ENCODE results near the gene MCTP1. TPM values are rescaled to one million over a fixed set of nuclear protein-coding genes. Genes with fewer than 3 reads are reported as not detected.

MCTP1 gene
- total RNA-seq, 1 experiment from 2014 or later: 2.5 TPM

DNA sequence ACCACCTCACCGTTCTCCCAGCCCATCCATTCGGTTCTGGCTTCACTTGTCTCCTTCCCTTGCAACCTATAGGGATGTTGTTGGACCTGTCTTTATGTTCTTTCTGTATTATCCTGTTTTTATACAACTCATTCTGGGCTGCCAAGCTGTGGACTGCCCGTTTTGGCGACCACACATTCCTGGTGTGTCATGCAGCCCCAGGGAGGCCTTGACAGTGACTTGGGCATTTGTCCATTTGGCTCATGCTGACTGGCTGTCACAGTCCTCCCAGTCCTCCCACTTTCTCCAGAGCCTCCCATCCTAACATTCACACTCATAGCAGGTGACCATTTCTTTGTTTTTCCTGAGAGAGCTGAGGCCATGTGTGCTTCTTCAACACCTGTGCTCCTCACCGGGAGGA, 530.1 kb downstream of the MCTP1 start:
- H2BK120ac ChIP-seq (ENCODE audit: low read depth, low read length, poor library complexity, severe bottlenecking): no peak overlapping the region
- no peak overlapping the region for H3K9ac ChIP-seq (ENCODE audit: extremely low read depth, insufficient read length, low read length)
- H4K8ac ChIP-seq (replicated peaks; ENCODE audit: insufficient read length, low read depth, low read length): no peak overlapping the region
- H3K4ac ChIP-seq (ENCODE audit: low read depth, low read length): no peak overlapping the region
- H3K18ac ChIP-seq (ENCODE audit: insufficient read length, low read depth, low read length): no peak overlapping the region
- no peaks in the 10 kb centered on the region for H3K9me3 ChIP-seq (ENCODE audit: control insufficient read depth, low read depth, low read length)
- no peaks in the 10 kb centered on the region for H3K23me2 ChIP-seq (ENCODE audit: insufficient read length, low read depth, low read length, poor library complexity, severe bottlenecking)
- no peaks in the 10 kb centered on the region for H3K27me3 ChIP-seq (ENCODE audit: insufficient read depth, low read length)
- no peak overlapping the region for H2BK5ac ChIP-seq (ENCODE audit: insufficient read length, low read length)
- H3K4me3 Mint-ChIP-seq: no peak overlapping the region
- H4K20me1 ChIP-seq (ENCODE audit: control insufficient read depth, insufficient read depth, insufficient read length): no peaks in the 10 kb centered on the region
- H3K23ac ChIP-seq (ENCODE audit: insufficient read length, low read depth, low read length): no peak overlapping the region
- no peak for DNase-seq
- no peak overlapping the region for H4K5ac ChIP-seq (ENCODE audit: insufficient read length, low read depth, low read length)
- H3K9me3 Mint-ChIP-seq: no peaks in the 10 kb centered on the region
- H3K14ac ChIP-seq (ENCODE audit: insufficient read depth, low read length): no peak overlapping the region; the same call in 1 of the 2 replicates
- H3K27ac ChIP-seq (ENCODE audit: insufficient read length, low read depth, low read length): no peak overlapping the region
- no peak overlapping the region for H3K4me2 ChIP-seq (ENCODE audit: insufficient read depth, insufficient read length, low read length)
- no peaks in the 10 kb centered on the region for H3K36me3 Mint-ChIP-seq (ENCODE audit: insufficient read depth in 1 of 3, low read depth in 3 of 3)
- no peak for TF ChIP-seq CTCF (conservative IDR thresholded peaks at IDR 0.05)
- H3T11ph ChIP-seq (ENCODE audit: low read length): no peak overlapping the region
- no peak overlapping the region for H2BK12ac ChIP-seq (ENCODE audit: insufficient read length, low read depth, low read length)
- H2BK15ac ChIP-seq (ENCODE audit: low read depth, low read length): no peak overlapping the region
- no peak overlapping the region for H3K56ac ChIP-seq (ENCODE audit: insufficient read length, low read depth, low read length)
- no peak overlapping the region for H2AFZ ChIP-seq (ENCODE audit: low read length)
- no peaks in the 10 kb centered on the region for H3K79me1 ChIP-seq (ENCODE audit: insufficient read depth, low read depth, low read length, poor library complexity, severe bottlenecking)
- H3K27ac Mint-ChIP-seq: no peak overlapping the region
- WGBS (ENCODE audit: extremely low coverage, insufficient read length, low lambda C conversion rate): no CpG with 5 or more reads among the region's 5 CpGs
- H3K27me3 Mint-ChIP-seq (ENCODE audit: low read depth): no peaks in the 10 kb centered on the region
- H3K4me1 Mint-ChIP-seq: peaks cover 2 to 7% of the 10 kb centered on the region in 2 experiments; a peak in 2 of 4 replicates
- H4K91ac ChIP-seq (ENCODE audit: insufficient read length, low read depth, low read length): no peak overlapping the region
- H2AK5ac ChIP-seq (ENCODE audit: insufficient read length, low read length): no peak overlapping the region
- H3K79me2 ChIP-seq (ENCODE audit: insufficient read depth, low read length): no peaks in the 10 kb centered on the region
- no peak overlapping the region for H2BK20ac ChIP-seq (ENCODE audit: low read depth, low read length, poor library complexity, severe bottlenecking)
- H3K4me1 ChIP-seq (ENCODE audit: insufficient read depth, low read length): no peaks in the 10 kb centered on the region

Measured in H9 (cell line).